SK-N-SH (cell line): ENCODE measurements around the gene DVL2. TPM values are rescaled to one million over a fixed set of nuclear protein-coding genes. Genes with fewer than 3 reads are reported as not detected.

Experiments
- CTCF ChIA-PET: fragments of 300-600, 350-600 bp; formaldehyde crosslinking; extraction: SDS; loops from one replicate; lab custom pipeline; 2021; lab: Yijun Ruan, JAX
- POLR2A ChIA-PET: fragments of 350-600 bp; sonication (Branson Sonifier 250); formaldehyde crosslinking; extraction: SDS; loops from one replicate; lab custom pipeline; 2020; ENCODE audit warnings: antibody characterized with exemption, inconsistent platforms; lab: Yijun Ruan, JAX
- DNase-seq: peaks from one replicate; pipeline ENCODE4 v3.0.0; 2012
- H2AFZ ChIP-seq: fragments of 200-600 bp; sonication (generic); 2 replicates; pipeline ENCODE4 v1.8.1; 2016; ENCODE audit warnings: antibody characterized with exemption, mild to moderate bottlenecking, low read depth
- H3F3A ChIP-seq: fragments of 200-600 bp; sonication (generic); replicated peaks from 2 replicates; pipeline ENCODE3; 2016; ENCODE audit warnings: antibody characterized with exemption, mild to moderate bottlenecking; ENCODE audit not compliant: insufficient read depth
- H3K27ac ChIP-seq, 2 experiments: fragments of 200-500 bp in 1 of 2; fragments of 200-600 bp in 1 of 2; sonication (Bioruptor generic) in 1 of 2; sonication (generic), shearing (Covaris generic) in 1 of 2; 2 replicates each; pipeline versions ENCODE4 v1.5.1 to v1.6.1; 2014 to 2016; ENCODE audit warnings: low read depth in 2 of 2, inconsistent platforms in 1 of 2, low read length in 1 of 2, mild to moderate bottlenecking in 1 of 2, mixed read lengths in 1 of 2
- H3K27me3 ChIP-seq: fragments of 200-600 bp; sonication (generic), shearing (Covaris generic); 2 replicates; pipeline ENCODE4 v1.6.1; 2016; ENCODE audit warnings: mixed run types; ENCODE audit not compliant: insufficient read depth
- H3K36me3 ChIP-seq, 2 experiments: fragments of 200-500 bp in 1 of 2; fragments of 200-600 bp in 1 of 2; sonication (Bioruptor generic) in 1 of 2; sonication (generic) in 1 of 2; replicated peaks in 1 of 2; 2 replicates each; pipeline versions ENCODE3 to v1.5.1; 2014 to 2016; ENCODE audit warnings: low read length in 1 of 2, mild to moderate bottlenecking in 1 of 2; ENCODE audit not compliant: insufficient read depth in 2 of 2, control insufficient read depth in 1 of 2
- H3K4me1 ChIP-seq, 2 experiments: fragments of 200-500 bp in 1 of 2; fragments of 200-600 bp in 1 of 2; sonication (Bioruptor generic) in 1 of 2; sonication (generic), shearing (Covaris generic) in 1 of 2; 2 replicates each; pipeline versions ENCODE4 v1.5.1 to v1.6.1; 2014 to 2016; ENCODE audit warnings: low read depth in 1 of 2, low read length in 1 of 2, mixed run types in 1 of 2; ENCODE audit not compliant: insufficient read depth in 2 of 2, control insufficient read depth in 1 of 2
- H3K4me2 ChIP-seq: fragments of 200-600 bp; sonication (generic), shearing (Covaris generic); 2 replicates; pipeline ENCODE4 v1.6.1; 2017; ENCODE audit warnings: mixed run types
- H3K4me3 ChIP-seq, 2 experiments: fragments of 200-500 bp in 1 of 2; fragments of 200-600 bp in 1 of 2; sonication (Bioruptor generic) in 1 of 2; sonication (generic), shearing (Covaris generic) in 1 of 2; 2 replicates each; pipeline versions ENCODE4 v1.5.1 to v1.8.1; 2014 to 2016; ENCODE audit warnings: low read depth in 2 of 2, inconsistent platforms in 1 of 2, low read length in 1 of 2, mild to moderate bottlenecking in 1 of 2, mixed read lengths in 1 of 2, moderate library complexity in 1 of 2
- H3K79me2 ChIP-seq: fragments of 200-600 bp; sonication (generic); 2 replicates; pipeline ENCODE4 v1.8.1; 2017; ENCODE audit warnings: mild to moderate bottlenecking; ENCODE audit not compliant: insufficient read depth
- H3K9ac ChIP-seq: fragments of 200-600 bp; sonication (generic); 2 replicates; pipeline ENCODE4 v1.6.1; 2017; ENCODE audit warnings: mixed run types
- H3K9me2 ChIP-seq: fragments of 200-600 bp; sonication (generic); 2 replicates; pipeline ENCODE4 v1.6.1; 2017; ENCODE audit warnings: mixed run types
- H3K9me3 ChIP-seq: fragments of 200-600 bp; sonication (generic); 2 replicates; pipeline ENCODE4 v1.6.1; 2017; ENCODE audit warnings: mixed run types, mild to moderate bottlenecking, moderate library complexity
- H4K20me1 ChIP-seq: fragments of 200-600 bp; sonication (generic); 2 replicates; pipeline ENCODE4 v1.6.1; 2017; ENCODE audit warnings: mild to moderate bottlenecking, mixed run types; ENCODE audit not compliant: insufficient read depth
- CHD2 ChIP-seq: fragments of 150-350 bp; IDR thresholded peaks from 2 replicates; pipeline ENCODE4 v1.6.1; 2018; ENCODE audit warnings: low read length; ENCODE audit not compliant: partially characterized antibody
- GABPA ChIP-seq: IDR thresholded peaks from 2 replicates; pipeline ENCODE4 v1.4.0; 2012; ENCODE audit warnings: low read depth, mild to moderate bottlenecking
- MXI1 ChIP-seq: IDR thresholded peaks from 2 replicates; pipeline ENCODE4 v1.6.1; 2012; ENCODE audit warnings: mild to moderate bottlenecking, low read depth, low read length, improper control_type of control experiment
- RAD21 ChIP-seq: IDR thresholded peaks from 2 replicates; pipeline ENCODE4 v1.6.1; 2012; ENCODE audit warnings: mild to moderate bottlenecking, low read length
- WGBS: methylation state at CpG from one replicate; pipeline ENCODE4 v1.1.6; 2017; ENCODE audit warnings: low lambda C conversion rate; 5-methylcytosine and 5-hydroxymethylcytosine counted together
- polyA plus RNA-seq, 3 experiments: library from polyadenylated mRNA; depleted of rRNA; stranded (reverse); fragments of >200 nt; gene quantifications; 2 replicates each; pipeline ENCODE4 v1.2.3, GENCODE V29; 2012
- TF ChIP-seq, protein P1 (sequence below): IDR thresholded peaks from 2 replicates; pipeline ENCODE4 v1.6.1; 2012; ENCODE audit warnings: mild to moderate bottlenecking, low read depth, low read length, moderate library complexity

The DVL2 gene
- polyA plus RNA-seq, 1 of the 3 experiments (the other 2 are of a cell fraction): 8.3 TPM

DNA sequence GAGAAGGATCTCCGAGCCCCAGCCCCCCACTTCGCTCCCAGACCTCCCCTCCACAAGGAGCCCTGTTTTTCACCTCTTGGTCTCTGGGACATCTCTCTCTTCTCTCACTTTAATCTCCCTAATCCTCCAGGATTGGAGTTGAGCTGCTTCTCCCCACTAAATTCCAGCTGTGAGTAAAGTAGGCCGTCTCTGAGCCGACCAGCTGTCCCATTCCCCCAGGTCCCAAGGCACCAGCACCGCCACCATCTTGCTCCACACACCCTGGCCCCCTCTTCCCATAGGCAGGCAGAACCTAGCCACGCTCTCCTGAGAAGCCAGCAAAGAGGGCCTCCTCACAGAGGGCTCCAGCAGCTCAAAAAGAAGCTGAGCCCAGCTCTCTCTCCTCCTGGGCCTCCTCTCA, 15.6 kb downstream of the DVL2 start (continued):
- TF ChIP-seq, protein P1, sequence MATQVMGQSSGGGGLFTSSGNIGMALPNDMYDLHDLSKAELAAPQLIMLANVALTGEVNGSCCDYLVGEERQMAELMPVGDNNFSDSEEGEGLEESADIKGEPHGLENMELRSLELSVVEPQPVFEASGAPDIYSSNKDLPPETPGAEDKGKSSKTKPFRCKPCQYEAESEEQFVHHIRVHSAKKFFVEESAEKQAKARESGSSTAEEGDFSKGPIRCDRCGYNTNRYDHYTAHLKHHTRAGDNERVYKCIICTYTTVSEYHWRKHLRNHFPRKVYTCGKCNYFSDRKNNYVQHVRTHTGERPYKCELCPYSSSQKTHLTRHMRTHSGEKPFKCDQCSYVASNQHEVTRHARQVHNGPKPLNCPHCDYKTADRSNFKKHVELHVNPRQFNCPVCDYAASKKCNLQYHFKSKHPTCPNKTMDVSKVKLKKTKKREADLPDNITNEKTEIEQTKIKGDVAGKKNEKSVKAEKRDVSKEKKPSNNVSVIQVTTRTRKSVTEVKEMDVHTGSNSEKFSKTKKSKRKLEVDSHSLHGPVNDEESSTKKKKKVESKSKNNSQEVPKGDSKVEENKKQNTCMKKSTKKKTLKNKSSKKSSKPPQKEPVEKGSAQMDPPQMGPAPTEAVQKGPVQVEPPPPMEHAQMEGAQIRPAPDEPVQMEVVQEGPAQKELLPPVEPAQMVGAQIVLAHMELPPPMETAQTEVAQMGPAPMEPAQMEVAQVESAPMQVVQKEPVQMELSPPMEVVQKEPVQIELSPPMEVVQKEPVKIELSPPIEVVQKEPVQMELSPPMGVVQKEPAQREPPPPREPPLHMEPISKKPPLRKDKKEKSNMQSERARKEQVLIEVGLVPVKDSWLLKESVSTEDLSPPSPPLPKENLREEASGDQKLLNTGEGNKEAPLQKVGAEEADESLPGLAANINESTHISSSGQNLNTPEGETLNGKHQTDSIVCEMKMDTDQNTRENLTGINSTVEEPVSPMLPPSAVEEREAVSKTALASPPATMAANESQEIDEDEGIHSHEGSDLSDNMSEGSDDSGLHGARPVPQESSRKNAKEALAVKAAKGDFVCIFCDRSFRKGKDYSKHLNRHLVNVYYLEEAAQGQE: no peak

DNA sequence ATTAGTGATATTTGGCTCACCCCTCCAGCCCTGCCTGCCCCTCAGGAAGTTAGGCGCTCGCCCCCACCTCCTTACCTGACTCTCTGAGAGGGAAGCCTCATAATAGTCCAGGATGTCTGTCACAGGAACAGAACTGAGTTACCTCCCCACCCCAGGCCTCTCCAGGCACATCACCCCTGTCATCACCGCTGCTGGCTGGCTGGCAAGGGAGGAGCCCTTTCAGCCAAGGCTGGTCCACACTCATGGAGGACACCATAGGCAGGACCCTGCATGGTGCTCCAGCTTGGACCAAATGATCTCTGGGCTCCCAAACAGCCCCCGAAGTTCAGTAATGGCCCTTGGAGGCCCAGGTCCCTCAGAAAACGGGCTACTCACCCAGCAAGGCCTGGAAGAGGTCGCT, 16.2 kb downstream of the DVL2 start:
- H2AFZ ChIP-seq: no peak overlapping the region

DNA sequence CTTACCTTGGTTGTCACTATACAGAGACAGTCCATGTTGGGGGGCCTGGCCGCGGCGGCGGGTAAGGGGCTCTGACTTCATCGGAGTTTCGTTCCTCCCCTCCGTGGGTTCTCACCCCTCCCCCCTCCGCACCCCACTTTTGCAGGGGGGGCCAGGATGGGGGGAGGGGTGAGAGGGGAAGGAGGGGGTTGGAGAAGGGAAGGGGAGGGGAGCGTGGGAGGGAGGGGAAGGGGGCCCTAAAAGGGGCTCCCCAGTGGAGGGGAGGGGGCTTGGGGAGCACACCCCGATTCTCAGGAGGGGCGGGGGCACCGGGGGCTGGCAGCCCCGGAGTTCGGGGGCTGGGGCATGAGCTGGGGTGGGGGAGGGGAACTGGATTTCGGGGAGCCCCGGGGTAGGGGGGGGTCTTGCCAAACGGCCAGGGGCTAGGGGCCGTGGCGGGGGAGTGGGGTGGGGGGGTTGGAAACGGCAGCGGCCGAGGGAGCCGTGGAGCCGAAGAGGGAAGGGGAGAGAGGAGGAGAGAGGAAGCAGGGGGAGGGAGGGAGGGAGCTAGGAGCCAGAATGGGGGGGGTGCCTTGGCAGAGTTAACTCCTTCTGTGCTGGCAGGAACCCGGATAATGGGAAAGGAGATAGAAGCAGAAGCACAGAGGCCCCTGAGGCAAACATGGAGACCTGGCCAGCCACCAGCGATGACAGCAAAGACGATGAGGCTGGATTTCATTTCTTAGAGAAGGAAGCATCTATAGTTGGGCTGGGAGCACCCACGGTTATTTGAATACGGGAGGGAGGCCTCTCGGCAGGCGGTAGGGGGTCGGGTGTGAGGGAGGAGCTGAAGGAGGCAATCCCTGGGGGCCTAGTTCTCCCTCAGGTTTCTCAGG, 17.0 kb downstream of the DVL2 start:
- H3K36me3 ChIP-seq: peaks cover 4 to 15% of the 10 kb centered on the region in 2 experiments
- TF ChIP-seq RAD21 (0 out of 2 replicates have a peak, but pooled peaks have one; percentile 1), GABPA (no peak), CHD2 (peak; percentile 12)
- ChIA-PET POLR2A (no interaction called here), CTCF (interaction anchor here (1.2 kb wide), 1 partner anchor 195 kb away, joined by 3 read pairs; no protein-coding TSS in a partner anchor)
- H3K9ac ChIP-seq: peak overlapping the region; percentile 88
- H3K9me3 ChIP-seq: no peaks in the 10 kb centered on the region
- 10% methylated on average over 31 of the region's 32 CpGs for WGBS
- no peaks in the 10 kb centered on the region for H3K27me3 ChIP-seq
- peaks cover 23 to 64% of the 10 kb centered on the region in 2 experiments; a peak in 3 of 4 replicates for H3K4me1 ChIP-seq
- H2AFZ ChIP-seq: peak overlapping the region; percentile 80; the same call in 1 of the 2 replicates
- H3K4me3 ChIP-seq: peak overlapping the region; percentile 61 to 74
- H4K20me1 ChIP-seq: peaks cover 14% of the 10 kb centered on the region
- peaks cover 57% of the 10 kb centered on the region for H3K79me2 ChIP-seq
- peaks cover 55% of the 10 kb centered on the region for H3F3A ChIP-seq
- peak overlapping the region; percentile 97 for H3K4me2 ChIP-seq
- peak; percentile 82 for DNase-seq
- H3K27ac ChIP-seq: peak overlapping the region; percentile 60 to 96; a peak in 3 of 4 replicates
- H3K9me2 ChIP-seq: no peaks in the 10 kb centered on the region

More for the DNA sequence above, 16.2 kb downstream of the DVL2 start:
- ChIA-PET POLR2A (no interaction called here), CTCF (interaction anchor here (0.6 to 4.3 kb wide), 3 partner anchors 20 to 105 kb away, joined by 3 to 26 read pairs (median 3); partner anchors contain the start of gene PHF23)
- peak overlapping the region; percentile 55 to 64; a peak in 2 of 4 replicates for H3K27ac ChIP-seq
- H3K9me2 ChIP-seq: no peaks in the 10 kb centered on the region
- no peak for DNase-seq
- peaks cover 11% of the 10 kb centered on the region for H4K20me1 ChIP-seq
- no peaks in the 10 kb centered on the region for H3K27me3 ChIP-seq
- peak overlapping the region; percentile 57 to 61; a peak in 2 of 4 replicates for H3K4me3 ChIP-seq
- H3K9me3 ChIP-seq: no peaks in the 10 kb centered on the region
- peaks cover 55% of the 10 kb centered on the region for H3F3A ChIP-seq
- peak overlapping the region; percentile 71 for H3K4me2 ChIP-seq
- peaks cover 20 to 65% of the 10 kb centered on the region in 2 experiments; a peak in 3 of 4 replicates for H3K4me1 ChIP-seq
- H3K9ac ChIP-seq: peak overlapping the region; percentile 54; the same call in 1 of the 2 replicates
- H3K36me3 ChIP-seq: peaks cover 12 to 17% of the 10 kb centered on the region in 2 experiments
- no peak for TF ChIP-seq MXI1
- WGBS: 89% methylated on average over 5 of the region's 6 CpGs
- peaks cover 50% of the 10 kb centered on the region for H3K79me2 ChIP-seq
